Neural cell (in vitro differentiated cells): ENCODE measurements around the gene TMUB1. TPM values are rescaled to one million over a fixed set of nuclear protein-coding genes. Genes with fewer than 3 reads are reported as not detected.
A peak's percentile ranks its signal among the peaks of the same experiment; 100 is the strongest.

ENCODE experiments used
- H2AFZ ChIP-seq: fragments of 200-600, 300-800 bp; sonication (generic), shearing (Covaris generic); 2 replicates; pipeline ENCODE4 v1.6.0; 2014; ENCODE audit warnings: low read depth, mild to moderate bottlenecking, antibody characterized with exemption, low read length, moderate library complexity
- H3F3A ChIP-seq: fragments of 200-600 bp; shearing (Covaris generic); 2 replicates; pipeline ENCODE4 v1.6.1; 2016; ENCODE audit warnings: mild to moderate bottlenecking, moderate library complexity, mixed read lengths, antibody characterized with exemption, low read length; ENCODE audit not compliant: insufficient read depth, poor library complexity, severe bottlenecking
- H3K27ac ChIP-seq: fragments of 200-600, 300-800 bp; sonication (generic), shearing (Covaris generic); 2 replicates; pipeline ENCODE4 v1.5.1; 2014; ENCODE audit warnings: mild to moderate bottlenecking, low read length, moderate library complexity
- H3K27me3 ChIP-seq: fragments of 300-800, 200-600 bp; sonication (generic), shearing (Covaris generic); 2 replicates; pipeline ENCODE4 v1.6.0; 2014; ENCODE audit warnings: mild to moderate bottlenecking, low read depth, low read length, moderate library complexity; ENCODE audit not compliant: insufficient read depth
- H3K36me3 ChIP-seq: fragments of 300-800, 200-600 bp; sonication (generic), shearing (Covaris generic); 2 replicates; pipeline ENCODE4 v1.5.1; 2014; ENCODE audit warnings: mild to moderate bottlenecking, antibody characterized with exemption, low read length, moderate library complexity; ENCODE audit not compliant: insufficient read depth
- H3K4me2 ChIP-seq: fragments of 300-800, 200-600 bp; sonication (generic), shearing (Covaris generic); 2 replicates; pipeline ENCODE4 v1.6.0; 2014; ENCODE audit warnings: mild to moderate bottlenecking, low read length
- H3K4me3 ChIP-seq: fragments of 300-800, 200-600 bp; sonication (generic), shearing (Covaris generic); 2 replicates; pipeline ENCODE4 v1.5.1; 2014; ENCODE audit warnings: mild to moderate bottlenecking, low read length, moderate library complexity
- H3K79me2 ChIP-seq: fragments of 200-600 bp; shearing (Covaris generic); replicated peaks from 2 replicates; pipeline ENCODE4 v1.6.0; 2014; ENCODE audit warnings: mild to moderate bottlenecking, low read length, moderate library complexity; ENCODE audit not compliant: insufficient read depth
- H3K9ac ChIP-seq: fragments of 300-800, 200-600 bp; sonication (generic), shearing (Covaris generic); 2 replicates; pipeline ENCODE4 v1.6.1; 2016; ENCODE audit warnings: mild to moderate bottlenecking, low read length, mixed read lengths
- H3K9me2 ChIP-seq: fragments of 200-600 bp; shearing (Covaris generic); 2 replicates; pipeline ENCODE4 v1.6.1; 2016; ENCODE audit warnings: mild to moderate bottlenecking, low read length, mixed read lengths; ENCODE audit not compliant: insufficient read depth
- H3K9me3 ChIP-seq: fragments of 200-600, 300-800 bp; sonication (generic), shearing (Covaris generic); 2 replicates; pipeline ENCODE4 v1.6.1; 2016; ENCODE audit warnings: mild to moderate bottlenecking, mixed run types, low read length, moderate library complexity, mixed read lengths
- H4K20me1 ChIP-seq: fragments of 200-600 bp; shearing (Covaris generic); 2 replicates; pipeline ENCODE4 v1.6.1; 2016; ENCODE audit warnings: mild to moderate bottlenecking, mixed run types; ENCODE audit not compliant: insufficient read depth
- EP300 ChIP-seq: fragments of 450-650 bp; conservative IDR thresholded peaks from 2 replicates; pipeline ENCODE4 v1.6.1; 2014; ENCODE audit warnings: antibody characterized with exemption, mild to moderate bottlenecking, moderate library complexity; ENCODE audit not compliant: poor library complexity, severe bottlenecking
- EZH2 ChIP-seq: fragments of 200-600, 300-800 bp; shearing (Covaris generic), sonication (generic); IDR thresholded peaks from 2 replicates; pipeline ENCODE4 v1.6.1; 2014; ENCODE audit warnings: antibody characterized with exemption, low read length, borderline replicate concordance, mild to moderate bottlenecking; ENCODE audit not compliant: insufficient read depth, poor library complexity, severe bottlenecking
- MXI1 ChIP-seq: fragments of 450-650 bp; conservative IDR thresholded peaks from 2 replicates; pipeline ENCODE4 v1.6.1; 2014; ENCODE audit warnings: antibody characterized with exemption, mild to moderate bottlenecking; ENCODE audit not compliant: poor library complexity, severe bottlenecking
- POLR2AphosphoS5 ChIP-seq: IDR thresholded peaks from 2 replicates; pipeline ENCODE4 v1.6.1; 2012
- RAD21 ChIP-seq: fragments of 450-650 bp; conservative IDR thresholded peaks from 2 replicates; pipeline ENCODE4 v1.6.1; 2014; ENCODE audit warnings: antibody characterized with exemption, mild to moderate bottlenecking, moderate library complexity
- SMC3 ChIP-seq: fragments of 450-650 bp; conservative IDR thresholded peaks from 2 replicates; pipeline ENCODE4 v1.6.1; 2014; ENCODE audit warnings: antibody characterized with exemption, mild to moderate bottlenecking, moderate library complexity; ENCODE audit not compliant: poor library complexity
- TAF1 ChIP-seq: IDR thresholded peaks from 2 replicates; pipeline ENCODE4 v1.6.1; 2012; ENCODE audit warnings: low read depth
- polyA plus RNA-seq: library from polyadenylated mRNA; depleted of rRNA; stranded (reverse); fragments of >200 nt; gene quantifications from 2 replicates; pipeline ENCODE4 v1.2.3, GENCODE V29; 2014
- TF ChIP-seq, protein P1 (sequence below): IDR thresholded peaks from 2 replicates; pipeline ENCODE4 v1.6.1; 2012; ENCODE audit warnings: borderline replicate concordance
- TF ChIP-seq, protein P2 (sequence below): fragments of 450-650 bp; IDR thresholded peaks from 2 replicates; pipeline ENCODE4 v1.5.1; 2014; ENCODE audit warnings: antibody characterized with exemption, mild to moderate bottlenecking, moderate library complexity; ENCODE audit not compliant: poor library complexity, severe bottlenecking

TMUB1 gene
- polyA plus RNA-seq, 1 donor from 2014 or later = 35.2 TPM

GRCh38 chr7:151081170-151082101 lies 1.9 kb downstream of the TMUB1 start:
- no peak overlapping the region for H2AFZ ChIP-seq
- peak overlapping the region; percentile 30 for H3K4me2 ChIP-seq
- H3K36me3 ChIP-seq = no peaks in the 10 kb centered on the region
- H3K9me2 ChIP-seq = no peaks in the 10 kb centered on the region
- peak overlapping the region; percentile 91 for H3K4me3 ChIP-seq
- TF ChIP-seq POLR2AphosphoS5 (no peak), EP300 (no peak), MXI1 (no peak), RAD21 (no peak), EZH2 (no peak), SMC3 (no peak), TAF1 (no peak)
- TF ChIP-seq, protein P1, sequence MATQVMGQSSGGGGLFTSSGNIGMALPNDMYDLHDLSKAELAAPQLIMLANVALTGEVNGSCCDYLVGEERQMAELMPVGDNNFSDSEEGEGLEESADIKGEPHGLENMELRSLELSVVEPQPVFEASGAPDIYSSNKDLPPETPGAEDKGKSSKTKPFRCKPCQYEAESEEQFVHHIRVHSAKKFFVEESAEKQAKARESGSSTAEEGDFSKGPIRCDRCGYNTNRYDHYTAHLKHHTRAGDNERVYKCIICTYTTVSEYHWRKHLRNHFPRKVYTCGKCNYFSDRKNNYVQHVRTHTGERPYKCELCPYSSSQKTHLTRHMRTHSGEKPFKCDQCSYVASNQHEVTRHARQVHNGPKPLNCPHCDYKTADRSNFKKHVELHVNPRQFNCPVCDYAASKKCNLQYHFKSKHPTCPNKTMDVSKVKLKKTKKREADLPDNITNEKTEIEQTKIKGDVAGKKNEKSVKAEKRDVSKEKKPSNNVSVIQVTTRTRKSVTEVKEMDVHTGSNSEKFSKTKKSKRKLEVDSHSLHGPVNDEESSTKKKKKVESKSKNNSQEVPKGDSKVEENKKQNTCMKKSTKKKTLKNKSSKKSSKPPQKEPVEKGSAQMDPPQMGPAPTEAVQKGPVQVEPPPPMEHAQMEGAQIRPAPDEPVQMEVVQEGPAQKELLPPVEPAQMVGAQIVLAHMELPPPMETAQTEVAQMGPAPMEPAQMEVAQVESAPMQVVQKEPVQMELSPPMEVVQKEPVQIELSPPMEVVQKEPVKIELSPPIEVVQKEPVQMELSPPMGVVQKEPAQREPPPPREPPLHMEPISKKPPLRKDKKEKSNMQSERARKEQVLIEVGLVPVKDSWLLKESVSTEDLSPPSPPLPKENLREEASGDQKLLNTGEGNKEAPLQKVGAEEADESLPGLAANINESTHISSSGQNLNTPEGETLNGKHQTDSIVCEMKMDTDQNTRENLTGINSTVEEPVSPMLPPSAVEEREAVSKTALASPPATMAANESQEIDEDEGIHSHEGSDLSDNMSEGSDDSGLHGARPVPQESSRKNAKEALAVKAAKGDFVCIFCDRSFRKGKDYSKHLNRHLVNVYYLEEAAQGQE = no peak
- TF ChIP-seq, protein P2, sequence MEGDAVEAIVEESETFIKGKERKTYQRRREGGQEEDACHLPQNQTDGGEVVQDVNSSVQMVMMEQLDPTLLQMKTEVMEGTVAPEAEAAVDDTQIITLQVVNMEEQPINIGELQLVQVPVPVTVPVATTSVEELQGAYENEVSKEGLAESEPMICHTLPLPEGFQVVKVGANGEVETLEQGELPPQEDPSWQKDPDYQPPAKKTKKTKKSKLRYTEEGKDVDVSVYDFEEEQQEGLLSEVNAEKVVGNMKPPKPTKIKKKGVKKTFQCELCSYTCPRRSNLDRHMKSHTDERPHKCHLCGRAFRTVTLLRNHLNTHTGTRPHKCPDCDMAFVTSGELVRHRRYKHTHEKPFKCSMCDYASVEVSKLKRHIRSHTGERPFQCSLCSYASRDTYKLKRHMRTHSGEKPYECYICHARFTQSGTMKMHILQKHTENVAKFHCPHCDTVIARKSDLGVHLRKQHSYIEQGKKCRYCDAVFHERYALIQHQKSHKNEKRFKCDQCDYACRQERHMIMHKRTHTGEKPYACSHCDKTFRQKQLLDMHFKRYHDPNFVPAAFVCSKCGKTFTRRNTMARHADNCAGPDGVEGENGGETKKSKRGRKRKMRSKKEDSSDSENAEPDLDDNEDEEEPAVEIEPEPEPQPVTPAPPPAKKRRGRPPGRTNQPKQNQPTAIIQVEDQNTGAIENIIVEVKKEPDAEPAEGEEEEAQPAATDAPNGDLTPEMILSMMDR = no peak
- H3F3A ChIP-seq = no peaks in the 10 kb centered on the region
- H3K27ac ChIP-seq = no peak overlapping the region
- no peaks in the 10 kb centered on the region for H3K9me3 ChIP-seq
- H4K20me1 ChIP-seq = no peaks in the 10 kb centered on the region
- peak overlapping the region; percentile 85 for H3K9ac ChIP-seq
- peaks cover 13% of the 10 kb centered on the region for H3K79me2 ChIP-seq
- no peaks in the 10 kb centered on the region for H3K27me3 ChIP-seq

DNA sequence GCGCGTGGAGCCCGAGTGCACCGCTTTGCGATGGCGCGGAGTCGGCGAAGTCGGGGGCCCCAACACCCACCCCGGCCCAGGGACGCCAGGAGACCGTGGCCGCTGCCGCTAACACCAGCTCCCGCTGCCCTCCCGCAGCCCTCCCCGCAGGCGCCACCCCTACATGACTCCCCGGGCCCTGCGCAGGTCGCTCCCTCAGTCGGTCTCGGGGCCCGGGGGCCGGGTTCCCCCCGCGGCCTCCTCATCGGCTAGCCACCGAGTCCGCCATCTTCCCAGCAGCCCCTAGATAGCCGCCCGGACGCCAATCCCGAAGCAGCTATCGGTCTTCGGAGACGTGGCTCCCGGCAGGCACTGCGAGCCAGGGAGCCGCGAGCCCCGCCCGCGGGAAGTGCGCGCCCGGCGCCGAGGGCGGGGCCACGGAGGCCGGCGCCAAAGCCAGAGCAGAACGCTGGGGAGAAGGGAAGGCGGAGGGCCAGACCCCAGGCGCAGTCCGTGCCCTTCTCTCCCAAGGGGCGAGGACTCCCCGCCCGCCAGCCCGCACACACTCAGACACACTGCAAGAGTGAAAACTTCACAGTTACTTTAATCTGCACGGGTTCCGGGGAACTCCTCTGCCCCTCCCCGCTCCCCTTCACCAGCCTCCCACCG lies 2.6 kb downstream of the TMUB1 start, which contains the start of gene FASTK:
Gene FASTK (minus strand): TSS at position 288 of the 648 bp plus-strand sequence. CDS start 43 bp downstream, at position 245.
- no peaks in the 10 kb centered on the region for H3K9me2 ChIP-seq
- H3K27ac ChIP-seq = peak within 1 kb of the TSS; percentile 78
- H3F3A ChIP-seq = no peaks in the 10 kb centered on the region
- no peaks in the 10 kb centered on the region for H3K36me3 ChIP-seq
- TF ChIP-seq EP300 (peak; percentile 38), MXI1 (peak; percentile 32), TAF1 (peak; percentile 59), SMC3 (no peak), POLR2AphosphoS5 (peak; percentile 88), EZH2 (no peak), RAD21 (no peak)
- TF ChIP-seq, protein P1 = peak; percentile 70
- TF ChIP-seq, protein P2 = no peak
- peak within 1 kb of the TSS; percentile 51 for H2AFZ ChIP-seq
- H4K20me1 ChIP-seq = no peaks in the 10 kb centered on the region
- H3K79me2 ChIP-seq = peaks cover 13% of the 10 kb centered on the region
- peak within 1 kb of the TSS; percentile 74 for H3K4me2 ChIP-seq
- H3K9ac ChIP-seq = peak within 1 kb of the TSS; percentile 85
- no peaks in the 10 kb centered on the region for H3K27me3 ChIP-seq
- H3K9me3 ChIP-seq = no peaks in the 10 kb centered on the region
- peak within 1 kb of the TSS; percentile 91 for H3K4me3 ChIP-seq
